Upper lobe of left lung (tissue), 4 donors: ENCODE results near the gene C10orf143.

ENCODE experiments used
- EP300 ChIP-seq, 4 donors: sonication (generic); formaldehyde crosslinking; IDR thresholded peaks; one replicate each; pipeline ENCODE4 v1.5.1; 2017; ENCODE audit warnings: antibody characterized with exemption in 4 of 4, control low read depth in 2 of 4
- POLR2A ChIP-seq, 4 donors: fragments of 450-650 bp; IDR thresholded peaks; one replicate each; pipeline ENCODE4 v1.5.1; 2016 to 2017; ENCODE audit warnings: antibody characterized with exemption in 4 of 4, mild to moderate bottlenecking in 2 of 4
- TF ChIP-seq, protein P1 (sequence below), 6 experiments: fragments of 450-650 bp in 4 of 6; fragments of 200-600 bp in 2 of 6; sonication (generic) in 2 of 6; IDR thresholded peaks; one replicate each; pipeline ENCODE4 v1.5.1; 2016 to 2019; ENCODE audit warnings: antibody characterized with exemption in 6 of 6

DNA sequence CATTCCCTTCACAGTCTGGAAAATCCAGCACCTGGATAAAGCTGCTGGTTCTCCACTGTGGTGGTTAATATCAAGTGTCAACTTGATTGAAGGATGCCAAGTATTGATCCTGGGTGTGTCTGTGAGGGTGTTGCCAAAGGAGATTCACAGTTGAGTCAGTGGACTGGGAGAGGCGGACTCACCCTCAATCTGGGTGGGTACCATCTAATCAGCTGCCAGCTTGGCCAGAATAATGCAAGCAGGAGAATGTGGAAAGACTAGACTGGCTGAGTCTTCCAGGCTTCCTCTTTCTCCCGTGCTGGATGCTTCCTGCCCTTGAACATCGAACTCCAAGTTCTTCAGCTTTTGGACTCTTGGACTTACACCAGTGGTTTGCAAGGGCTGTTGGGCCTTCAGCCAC is 48.4 kb downstream of the C10orf143 start:
- TF ChIP-seq, protein P1, sequence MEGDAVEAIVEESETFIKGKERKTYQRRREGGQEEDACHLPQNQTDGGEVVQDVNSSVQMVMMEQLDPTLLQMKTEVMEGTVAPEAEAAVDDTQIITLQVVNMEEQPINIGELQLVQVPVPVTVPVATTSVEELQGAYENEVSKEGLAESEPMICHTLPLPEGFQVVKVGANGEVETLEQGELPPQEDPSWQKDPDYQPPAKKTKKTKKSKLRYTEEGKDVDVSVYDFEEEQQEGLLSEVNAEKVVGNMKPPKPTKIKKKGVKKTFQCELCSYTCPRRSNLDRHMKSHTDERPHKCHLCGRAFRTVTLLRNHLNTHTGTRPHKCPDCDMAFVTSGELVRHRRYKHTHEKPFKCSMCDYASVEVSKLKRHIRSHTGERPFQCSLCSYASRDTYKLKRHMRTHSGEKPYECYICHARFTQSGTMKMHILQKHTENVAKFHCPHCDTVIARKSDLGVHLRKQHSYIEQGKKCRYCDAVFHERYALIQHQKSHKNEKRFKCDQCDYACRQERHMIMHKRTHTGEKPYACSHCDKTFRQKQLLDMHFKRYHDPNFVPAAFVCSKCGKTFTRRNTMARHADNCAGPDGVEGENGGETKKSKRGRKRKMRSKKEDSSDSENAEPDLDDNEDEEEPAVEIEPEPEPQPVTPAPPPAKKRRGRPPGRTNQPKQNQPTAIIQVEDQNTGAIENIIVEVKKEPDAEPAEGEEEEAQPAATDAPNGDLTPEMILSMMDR (IDR thresholded peaks at IDR 0.05), result no peak
- no peak for TF ChIP-seq POLR2A (IDR thresholded peaks at IDR 0.05)
- TF ChIP-seq EP300 (IDR thresholded peaks at IDR 0.05), result no peak
